ENCODE data around the gene TMEM106B. TPM values are rescaled to one million over a fixed set of nuclear protein-coding genes. Genes with fewer than 3 reads are reported as not detected.

Gene TMEM106B
- total RNA-seq, 4 donors from 2014 or later, result 24.3 to 102 (median 80.8) TPM

- Histone ChIP-seq H3K4me1 (no peaks in the 10 kb centered on the region), H3K27me3 (no peaks in the 10 kb centered on the region), H3K27ac (no peak overlapping the region), H3K9me3 (no peaks in the 10 kb centered on the region), H3K36me3 (no peaks in the 10 kb centered on the region), H3K4me3 (no peak overlapping the region)
- in situ Hi-C loops (cut with MboI; ENCODE audit: low pct_ligation_motif_present in 1 of 4, low pct_unique_long_range_greater_than_20kb in 1 of 4, low sequenced_read_pairs in 3 of 4) (no loop called here), intact Hi-C loops (cut with DNase I; ENCODE audit: low total_unique reads) (no loop called here)
- no peak for TF ChIP-seq POLR2AphosphoS5 (IDR thresholded peaks at IDR 0.05)
- no peak for TF ChIP-seq POLR2A (IDR thresholded peaks at IDR 0.05)
- TF ChIP-seq EP300 (IDR thresholded peaks at IDR 0.05; ENCODE audit: low read depth), result no peak
- no peak for TF ChIP-seq CTCF (IDR thresholded peaks at IDR 0.05)
- 38 to 54% methylated on average over 1 of the region's 1 CpG for WGBS, 2 donors (ENCODE audit: low coverage in 1 of 2)
- DNase-seq, result no peak
Observed at GRCh38 chr7:12267542-12267941, 56.4 kb downstream of the TMEM106B start.

- H3K4me3 ChIP-seq, result no peak overlapping the region
- intact Hi-C loops (cut with DNase I; ENCODE audit: low total_unique reads) (no loop called here), in situ Hi-C loops (cut with MboI; ENCODE audit: low pct_ligation_motif_present in 1 of 4, low pct_unique_long_range_greater_than_20kb in 1 of 4, low sequenced_read_pairs in 3 of 4) (no loop called here)
- TF ChIP-seq EP300 (IDR thresholded peaks at IDR 0.05; ENCODE audit: low read depth) (no peak), POLR2A (IDR thresholded peaks at IDR 0.05) (no peak), POLR2AphosphoS5 (IDR thresholded peaks at IDR 0.05) (no peak), CTCF (IDR thresholded peaks at IDR 0.05) (no peak)
- no peaks in the 10 kb centered on the region for H3K27me3 ChIP-seq
- no peak for DNase-seq
- H3K4me1 ChIP-seq, result no peaks in the 10 kb centered on the region
- no peaks in the 10 kb centered on the region for H3K36me3 ChIP-seq
- H3K27ac ChIP-seq, result no peak overlapping the region
- no peaks in the 10 kb centered on the region for H3K9me3 ChIP-seq
- 91 to 100% methylated on average over 1 to 9 of the region's 9 CpGs for WGBS, 2 donors (ENCODE audit: low coverage in 1 of 2)
Observed at GRCh38 chr7:12269100-12269895, 58.2 kb downstream of the TMEM106B start.

DNA sequence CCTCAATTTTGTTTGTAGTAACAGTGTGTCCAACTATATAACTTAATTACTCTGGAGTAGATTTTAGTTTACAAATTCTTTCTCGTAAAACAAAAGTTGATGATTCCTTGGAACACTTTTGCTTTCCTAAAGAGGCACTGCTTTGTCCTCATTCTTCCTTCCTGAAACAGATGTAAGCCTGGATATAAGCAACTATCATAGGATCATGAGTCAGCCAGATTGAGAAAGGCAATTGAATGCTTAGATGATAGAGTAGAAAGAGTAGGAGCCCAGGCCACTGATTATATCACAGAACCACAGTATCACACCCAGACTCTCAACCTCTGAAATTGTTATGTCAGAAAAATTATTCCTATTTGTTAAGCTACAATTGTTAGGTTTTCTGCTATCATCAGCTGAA is 69.9 kb downstream of the TMEM106B start:
- Histone ChIP-seq H3K4me1 (no peaks in the 10 kb centered on the region), H3K4me3 (no peak overlapping the region), H3K27ac (no peak overlapping the region), H3K36me3 (no peaks in the 10 kb centered on the region), H3K9me3 (no peaks in the 10 kb centered on the region), H3K27me3 (no peaks in the 10 kb centered on the region)
- no peak for DNase-seq
- in situ Hi-C loops (cut with MboI; ENCODE audit: low pct_ligation_motif_present in 1 of 4, low pct_unique_long_range_greater_than_20kb in 1 of 4, low sequenced_read_pairs in 3 of 4), result no loop called here
- 30 to 59% methylated on average over 1 of the region's 1 CpG for WGBS, 2 donors (ENCODE audit: low coverage in 1 of 2)
- intact Hi-C loops (cut with DNase I; ENCODE audit: low total_unique reads), result no loop called here
- TF ChIP-seq EP300 (IDR thresholded peaks at IDR 0.05; ENCODE audit: low read depth), result no peak
- TF ChIP-seq CTCF (IDR thresholded peaks at IDR 0.05), result no peak
- TF ChIP-seq POLR2A (IDR thresholded peaks at IDR 0.05), result no peak
- TF ChIP-seq POLR2AphosphoS5 (IDR thresholded peaks at IDR 0.05), result no peak

- intact Hi-C loops (cut with DNase I; ENCODE audit: low total_unique reads) (no loop called here), in situ Hi-C loops (cut with MboI; ENCODE audit: low pct_ligation_motif_present in 1 of 4, low pct_unique_long_range_greater_than_20kb in 1 of 4, low sequenced_read_pairs in 3 of 4) (no loop called here)
- Histone ChIP-seq H3K27ac (no peak overlapping the region), H3K4me1 (no peaks in the 10 kb centered on the region), H3K27me3 (no peaks in the 10 kb centered on the region), H3K36me3 (no peaks in the 10 kb centered on the region), H3K4me3 (no peak overlapping the region), H3K9me3 (peaks cover 0 to 4% of the 10 kb centered on the region in 2 donors)
- TF ChIP-seq POLR2A (IDR thresholded peaks at IDR 0.05), result no peak
- no peak for TF ChIP-seq CTCF (IDR thresholded peaks at IDR 0.05)
- TF ChIP-seq EP300 (IDR thresholded peaks at IDR 0.05; ENCODE audit: low read depth), result no peak
- TF ChIP-seq POLR2AphosphoS5 (IDR thresholded peaks at IDR 0.05), result no peak
- DNase-seq, result no peak
- 0 to 22% methylated on average over 1 of the region's 1 CpG for WGBS, 2 donors (ENCODE audit: low coverage in 1 of 2)
Observed at GRCh38 chr7:12287901-12288300, 76.8 kb downstream of the TMEM106B start.
